Astrocyte of the cerebellum (primary cell): ENCODE results near the gene HTT.

Source experiments
- DNase-seq: peaks from one replicate; pipeline ENCODE4 v3.0.0-alpha.2; 2011; ENCODE audit warnings: low read depth
- H3K4me3 ChIP-seq: 2 replicates; pipeline ENCODE4 v1.5.1; 2011; ENCODE audit warnings: mild to moderate bottlenecking, low read depth, low read length, moderate library complexity
- in situ Hi-C: cut with HindIII; loops from 2 replicates; pipeline ENCODE4 v1.10.0; 2017; ENCODE audit warnings: low sequenced_read_pairs
- TF ChIP-seq, protein P1 (sequence below): IDR thresholded peaks from 2 replicates; pipeline ENCODE4 v1.5.1; 2012; ENCODE audit warnings: low read length, low read depth, moderate library complexity, mild to moderate bottlenecking; ENCODE audit errors: missing control alignments

Gene HTT

DNA sequence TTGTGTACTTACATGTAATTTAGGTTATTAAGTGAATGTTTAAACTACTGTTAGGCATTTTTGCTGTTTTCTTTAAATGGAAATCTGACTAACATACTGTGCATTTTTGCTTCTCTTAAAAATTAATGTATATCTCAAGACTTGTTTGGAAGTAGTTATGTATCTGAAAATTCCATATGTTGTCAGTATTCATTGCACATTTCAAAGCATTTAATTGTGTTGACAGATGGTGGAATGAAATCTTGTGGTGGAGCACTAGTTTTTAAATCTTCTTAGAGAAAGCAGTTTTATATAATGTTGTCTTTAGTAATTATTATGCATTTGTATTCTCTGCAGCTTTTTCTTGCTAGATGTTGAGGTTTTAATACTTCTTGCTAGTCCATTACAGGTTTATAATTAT, 102.9 kb downstream of the HTT start:
- TF ChIP-seq, protein P1, sequence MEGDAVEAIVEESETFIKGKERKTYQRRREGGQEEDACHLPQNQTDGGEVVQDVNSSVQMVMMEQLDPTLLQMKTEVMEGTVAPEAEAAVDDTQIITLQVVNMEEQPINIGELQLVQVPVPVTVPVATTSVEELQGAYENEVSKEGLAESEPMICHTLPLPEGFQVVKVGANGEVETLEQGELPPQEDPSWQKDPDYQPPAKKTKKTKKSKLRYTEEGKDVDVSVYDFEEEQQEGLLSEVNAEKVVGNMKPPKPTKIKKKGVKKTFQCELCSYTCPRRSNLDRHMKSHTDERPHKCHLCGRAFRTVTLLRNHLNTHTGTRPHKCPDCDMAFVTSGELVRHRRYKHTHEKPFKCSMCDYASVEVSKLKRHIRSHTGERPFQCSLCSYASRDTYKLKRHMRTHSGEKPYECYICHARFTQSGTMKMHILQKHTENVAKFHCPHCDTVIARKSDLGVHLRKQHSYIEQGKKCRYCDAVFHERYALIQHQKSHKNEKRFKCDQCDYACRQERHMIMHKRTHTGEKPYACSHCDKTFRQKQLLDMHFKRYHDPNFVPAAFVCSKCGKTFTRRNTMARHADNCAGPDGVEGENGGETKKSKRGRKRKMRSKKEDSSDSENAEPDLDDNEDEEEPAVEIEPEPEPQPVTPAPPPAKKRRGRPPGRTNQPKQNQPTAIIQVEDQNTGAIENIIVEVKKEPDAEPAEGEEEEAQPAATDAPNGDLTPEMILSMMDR = no peak
- in situ Hi-C loops = no loop called here
- no peak for DNase-seq
- H3K4me3 ChIP-seq = no peak overlapping the region

DNA sequence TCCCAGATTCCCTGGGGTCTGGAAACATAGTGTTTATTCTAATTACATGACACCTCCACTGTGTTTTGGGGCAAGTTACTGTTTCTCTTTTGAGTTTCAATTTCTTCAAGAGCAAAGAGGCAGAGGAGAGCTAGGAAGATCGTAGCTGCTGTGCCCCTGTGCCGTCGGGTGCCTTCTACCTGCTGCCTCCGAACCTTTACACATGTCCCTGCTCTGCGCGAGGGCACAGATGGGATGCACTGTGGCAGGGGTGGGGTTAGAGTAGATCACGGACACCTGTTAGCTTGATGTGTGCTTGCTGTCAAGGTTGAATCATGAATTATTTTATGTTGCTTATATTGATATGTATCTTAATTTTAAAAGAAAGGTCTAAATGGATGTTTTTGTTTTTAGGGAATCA, 103.4 kb downstream of the HTT start:
- in situ Hi-C loops = no loop called here
- H3K4me3 ChIP-seq = no peak overlapping the region
- TF ChIP-seq, protein P1 = no peak
- no peak for DNase-seq

DNA sequence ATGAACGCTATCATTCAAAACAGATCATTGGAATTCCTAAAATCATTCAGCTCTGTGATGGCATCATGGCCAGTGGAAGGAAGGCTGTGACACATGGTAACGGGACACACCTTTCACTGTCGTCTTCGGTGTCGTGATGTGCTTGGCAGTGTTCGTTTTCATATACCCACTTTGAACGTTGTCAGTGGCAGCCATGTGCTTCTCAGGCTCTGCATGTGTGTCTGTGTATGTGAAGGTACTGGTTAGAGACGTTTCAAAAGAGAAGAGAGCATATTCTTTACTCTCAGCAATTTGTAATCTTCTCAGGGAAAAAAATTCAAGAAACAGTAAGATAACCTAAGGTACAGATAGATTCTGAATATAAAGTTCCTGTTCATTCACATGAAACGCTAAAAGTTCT, 103.9 kb downstream of the HTT start:
- DNase-seq = no peak
- in situ Hi-C loops = no loop called here
- TF ChIP-seq, protein P1 = no peak
- no peak overlapping the region for H3K4me3 ChIP-seq

DNA sequence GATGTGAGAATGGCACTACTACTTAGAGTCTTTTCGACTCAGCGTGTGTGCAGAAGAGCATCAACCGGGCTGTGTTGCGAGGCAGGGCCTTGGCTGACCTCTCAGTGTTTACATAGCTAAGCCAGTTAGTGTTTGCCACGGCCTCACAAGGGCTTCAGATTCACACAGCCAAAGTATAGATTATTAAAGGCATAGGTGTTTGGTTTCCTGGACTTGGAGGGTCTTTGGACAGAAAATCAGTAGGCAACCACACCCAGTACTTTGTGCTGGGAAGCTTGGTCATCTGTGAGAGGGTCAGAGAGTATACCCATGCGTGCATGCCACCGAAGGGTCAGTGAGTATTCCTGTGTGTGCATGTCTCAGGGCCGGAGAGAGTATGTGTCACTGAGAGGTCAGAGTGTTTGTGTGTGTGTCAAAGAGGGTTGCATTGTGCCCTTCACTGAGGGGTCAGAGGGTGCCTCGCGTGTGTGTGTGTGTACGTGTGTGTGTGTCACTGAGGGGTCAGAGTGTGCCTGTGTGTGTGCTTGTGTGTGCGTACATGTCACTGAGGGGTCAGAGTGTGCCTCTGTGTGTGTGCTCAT, 104.7 kb downstream of the HTT start:
- no peak overlapping the region for H3K4me3 ChIP-seq
- in situ Hi-C loops = no loop called here
- TF ChIP-seq, protein P1 = no peak
- no peak for DNase-seq

DNA sequence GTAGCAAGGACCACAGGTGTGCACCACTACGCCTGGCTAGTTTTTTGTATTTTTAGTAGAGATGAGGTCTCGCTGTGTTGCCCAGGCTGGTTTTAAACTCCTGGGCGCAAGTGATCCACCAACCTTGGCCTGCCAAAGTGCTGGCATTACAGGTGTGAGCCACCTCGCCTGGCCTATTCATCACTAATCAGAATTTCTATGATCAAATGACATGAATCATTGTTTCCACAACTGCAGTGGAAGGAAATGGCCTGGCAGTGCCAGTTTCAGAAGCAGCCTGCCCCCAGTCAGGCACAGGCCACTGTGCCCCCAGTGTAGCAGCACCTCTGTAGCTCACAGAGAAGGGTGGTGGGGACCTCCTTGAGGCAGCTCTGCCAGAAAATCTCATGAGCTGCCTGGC, 108.5 kb downstream of the HTT start:
- TF ChIP-seq, protein P1 = no peak
- in situ Hi-C loops = no loop called here
- DNase-seq = no peak
- H3K4me3 ChIP-seq = no peak overlapping the region

DNA sequence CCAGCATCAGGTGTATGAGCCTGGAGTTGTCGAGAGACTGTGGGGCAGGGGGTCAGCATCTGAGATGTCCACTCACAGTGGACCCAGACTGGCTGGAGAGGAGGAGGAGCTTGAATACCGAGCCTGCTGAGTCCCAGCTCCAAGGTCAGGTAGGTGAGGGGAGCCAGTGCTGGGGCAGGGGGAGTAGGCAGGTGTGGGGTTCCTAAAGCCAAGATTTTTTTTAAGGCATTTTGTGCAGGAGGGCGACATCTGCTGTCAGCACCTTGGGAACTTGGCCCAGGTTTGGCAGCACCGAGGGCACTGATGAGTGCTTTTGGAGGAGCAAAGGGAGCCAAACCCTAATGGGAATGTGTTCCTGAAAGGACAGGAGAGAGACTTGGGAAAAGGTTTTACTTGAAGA, 110.2 kb downstream of the HTT start:
- DNase-seq = no peak
- H3K4me3 ChIP-seq = no peak overlapping the region
- TF ChIP-seq, protein P1 = no peak
- in situ Hi-C loops = no loop called here

DNA sequence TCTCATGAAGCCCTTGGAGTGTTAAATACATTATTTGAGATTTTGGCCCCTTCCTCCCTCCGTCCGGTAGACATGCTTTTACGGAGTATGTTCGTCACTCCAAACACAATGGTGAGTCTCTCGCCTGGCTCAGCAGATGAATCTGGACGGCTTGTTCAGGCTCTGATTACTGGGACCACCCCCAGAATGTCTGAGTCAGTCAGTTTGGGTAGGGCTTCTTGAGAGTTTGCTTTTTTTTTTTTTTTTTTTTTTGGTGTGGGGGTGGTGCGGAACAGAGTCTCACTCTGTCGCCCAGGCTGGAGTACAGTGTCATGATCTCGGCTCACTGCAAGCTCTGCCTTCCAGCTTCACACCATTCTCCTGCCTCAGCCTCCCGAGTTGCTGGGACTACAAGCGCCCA, 112.1 kb downstream of the HTT start:
- TF ChIP-seq, protein P1 = no peak
- in situ Hi-C loops = no loop called here
- no peak for DNase-seq
- H3K4me3 ChIP-seq = no peak overlapping the region
